Fibroblast of upper back skin (primary cell): ENCODE data around the gene TLX2.

Source experiments
- DNase-seq: peaks from one replicate; pipeline ENCODE4 v3.0.0-alpha.2; 2013

The TLX2 gene

GRCh38 chr2:74536166-74536950, 22.1 kb downstream of the TLX2 start:
- DNase-seq, result no peak

GRCh38 chr2:74537140-74537539, 22.9 kb downstream of the TLX2 start:
- DNase-seq, result no peak

DNA sequence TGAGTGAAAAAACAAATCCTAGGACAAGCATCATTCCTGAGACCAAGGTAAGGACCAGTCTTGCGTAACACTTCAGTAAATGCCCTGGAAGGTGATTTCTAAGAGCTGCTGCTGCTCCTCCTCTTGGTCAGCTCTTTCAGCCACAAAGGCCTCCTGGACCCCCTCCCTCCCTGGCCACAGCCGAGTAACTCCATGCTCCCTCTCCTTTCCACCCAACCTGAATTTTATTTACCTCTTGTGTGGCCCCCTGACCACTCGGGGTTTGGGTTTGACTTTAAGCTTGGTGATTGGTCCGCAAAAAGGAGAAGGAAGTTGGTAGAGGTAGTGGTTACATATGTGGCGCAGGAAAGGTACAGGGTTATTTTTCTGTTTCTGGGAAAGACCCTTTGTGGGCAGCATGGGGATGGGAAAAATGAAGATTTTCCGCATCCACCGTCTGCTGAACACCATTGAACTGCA, 24.7 kb downstream of the TLX2 start:
- DNase-seq, result no peak

DNA sequence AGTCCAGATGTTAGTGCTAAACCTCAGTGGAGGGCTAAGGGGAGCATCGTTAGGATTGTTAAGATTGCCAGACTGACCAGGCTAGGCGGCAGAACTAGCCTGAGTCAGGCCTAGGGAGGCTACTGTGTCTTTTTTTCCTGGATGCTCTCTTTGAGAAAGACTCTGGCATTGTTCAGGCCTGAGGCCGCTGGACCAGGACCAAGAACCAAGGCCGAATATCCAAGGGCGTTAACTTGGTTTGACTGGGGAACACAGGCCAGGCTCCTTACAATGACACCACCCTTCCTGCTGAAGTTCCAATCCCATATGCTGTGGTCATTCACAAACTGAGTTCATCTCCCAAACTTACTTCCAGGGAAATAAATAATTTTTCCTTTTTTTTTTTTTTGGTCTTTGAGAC, 26.0 kb downstream of the TLX2 start:
- no peak for DNase-seq

DNA sequence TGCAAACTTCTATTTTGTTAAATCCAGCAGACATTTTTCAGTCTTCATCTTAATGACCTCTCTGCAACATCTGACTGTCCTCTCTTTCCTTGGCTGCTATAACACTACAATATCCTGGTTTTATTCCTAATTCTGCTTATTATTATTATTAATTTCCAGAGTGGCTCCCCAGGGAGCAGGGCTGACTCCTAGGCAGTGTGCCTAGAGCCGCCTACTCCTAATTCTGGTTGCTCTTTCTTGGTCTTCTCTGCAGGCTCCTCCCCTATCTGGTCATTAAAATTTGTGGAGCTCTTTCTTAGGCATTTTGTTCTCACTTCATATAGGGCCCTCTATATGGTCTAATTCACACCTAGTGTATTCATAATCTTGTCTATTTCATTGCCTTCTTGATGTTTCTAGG, 28.7 kb downstream of the TLX2 start:
- DNase-seq, result no peak

DNA sequence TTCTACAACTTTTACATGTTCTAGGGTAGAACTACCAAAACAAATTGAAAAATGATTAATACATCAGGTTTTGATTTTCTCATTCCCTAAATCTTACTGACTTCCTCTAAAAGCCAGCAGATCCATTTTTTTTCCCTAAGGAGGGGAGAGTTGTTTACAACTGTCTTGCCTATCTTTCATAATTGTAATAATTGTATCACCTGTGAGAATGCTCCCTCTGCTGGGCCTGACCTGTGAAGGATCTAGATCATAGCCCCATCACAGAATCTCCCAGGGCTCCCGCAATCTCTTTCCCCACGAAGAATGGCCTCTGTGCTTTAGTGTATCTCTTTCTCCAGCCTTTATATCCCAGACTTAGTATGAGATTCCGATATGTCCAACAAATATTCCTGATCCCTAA, 30.4 kb downstream of the TLX2 start:
- no peak for DNase-seq

GRCh38 chr2:74546004-74546403, 31.8 kb downstream of the TLX2 start:
- no peak for DNase-seq

DNA sequence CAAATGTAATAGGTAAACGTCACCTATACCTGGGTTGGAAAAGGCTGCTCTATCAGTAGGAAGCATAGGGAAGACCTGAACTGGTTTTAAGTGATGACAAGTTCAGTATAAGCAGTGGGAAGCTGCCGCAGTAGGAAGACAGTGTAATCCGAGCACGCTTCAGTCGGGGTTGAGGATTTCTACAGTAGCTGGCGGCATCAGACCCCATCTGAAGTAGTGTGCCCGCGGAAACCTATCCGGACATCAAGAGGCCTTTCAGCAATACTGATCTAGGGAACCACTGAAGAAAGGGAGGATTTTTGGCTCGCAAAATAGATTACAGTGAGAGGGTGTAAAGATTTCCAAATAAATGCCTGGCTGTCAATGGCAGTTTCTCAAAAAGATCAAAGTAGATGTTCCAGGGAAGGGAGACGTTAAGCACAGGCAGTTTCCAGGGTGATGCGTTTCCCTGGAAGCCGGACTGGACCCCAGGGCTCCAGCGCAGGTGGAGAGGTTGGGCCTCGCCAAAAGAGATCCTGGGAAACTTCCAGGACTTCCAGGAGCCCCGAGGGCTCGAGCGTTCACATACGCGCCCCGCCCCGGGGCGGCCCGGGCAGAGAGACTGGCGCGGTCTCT, 34.1 kb downstream of the TLX2 start:
- no peak for DNase-seq

GRCh38 chr2:74548900-74549826, 34.9 kb downstream of the TLX2 start:
- peak; percentile 41 for DNase-seq

- no peak for DNase-seq
Measured at GRCh38 chr2:74550231-74550630, 36.0 kb downstream of the TLX2 start.

GRCh38 chr2:74551530-74551929, 37.3 kb downstream of the TLX2 start:
- DNase-seq, result no peak

DNA sequence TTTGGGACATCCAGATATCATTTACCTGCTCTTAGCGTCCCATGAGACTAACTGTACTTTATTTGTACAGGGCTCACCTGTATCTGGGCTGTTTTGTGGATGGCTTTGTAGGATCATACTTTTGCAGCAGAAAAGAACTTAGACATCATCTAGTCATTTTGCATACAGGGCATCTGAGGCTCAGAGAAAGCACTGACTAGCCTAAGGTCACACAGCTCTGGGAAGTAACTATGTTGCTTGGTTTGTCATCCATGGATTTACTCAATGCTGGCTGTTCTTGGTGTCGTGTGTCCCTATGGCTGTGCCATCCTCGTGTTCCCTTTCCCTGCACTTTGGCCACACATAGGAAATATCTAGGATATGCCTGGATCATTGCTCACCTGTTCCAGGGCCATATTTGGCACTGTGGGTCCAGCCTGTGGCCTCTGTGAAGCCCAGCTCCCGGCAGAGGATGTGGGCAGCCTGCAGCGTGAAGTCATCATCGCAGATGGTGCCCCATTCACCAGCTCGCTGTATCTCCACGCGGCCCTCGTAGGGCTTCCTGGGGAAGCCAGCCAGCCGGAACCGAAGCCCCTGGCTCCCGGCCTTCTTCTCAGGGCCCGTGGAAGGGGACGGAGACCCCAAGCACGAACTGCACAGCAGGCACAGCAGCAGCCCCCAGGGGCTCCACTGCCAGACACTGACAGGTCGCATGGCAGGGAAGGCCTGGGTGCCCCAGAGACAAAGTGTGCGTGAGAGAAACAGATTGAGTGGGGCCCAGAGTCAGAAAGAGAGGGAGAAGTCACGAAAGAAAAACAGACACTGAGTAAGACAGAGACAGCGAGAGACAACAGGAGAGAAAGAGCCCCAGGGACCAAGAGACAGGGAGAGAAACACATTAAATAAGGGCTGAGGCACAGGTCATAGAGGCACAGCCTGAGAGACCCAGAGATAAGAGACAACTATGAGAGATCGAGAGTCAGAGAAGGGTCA, 38.0 kb downstream of the TLX2 start:
- DNase-seq, result no peak

- no peak for DNase-seq
Measured at GRCh38 chr2:74552914-74553811, 38.9 kb downstream of the TLX2 start.

GRCh38 chr2:74553892-74554819, 39.9 kb downstream of the TLX2 start, which contains the start of the genes DOK1 and LOXL3:
TSS of gene DOK1 (plus strand) at chr2:74554720. CDS start at chr2:74554755, 35 bp downstream.
TSS of gene LOXL3 (minus strand) at chr2:74553942. CDS start at chr2:74552634, 1,308 bp downstream.
- DNase-seq, result peak; percentile 95

DNA sequence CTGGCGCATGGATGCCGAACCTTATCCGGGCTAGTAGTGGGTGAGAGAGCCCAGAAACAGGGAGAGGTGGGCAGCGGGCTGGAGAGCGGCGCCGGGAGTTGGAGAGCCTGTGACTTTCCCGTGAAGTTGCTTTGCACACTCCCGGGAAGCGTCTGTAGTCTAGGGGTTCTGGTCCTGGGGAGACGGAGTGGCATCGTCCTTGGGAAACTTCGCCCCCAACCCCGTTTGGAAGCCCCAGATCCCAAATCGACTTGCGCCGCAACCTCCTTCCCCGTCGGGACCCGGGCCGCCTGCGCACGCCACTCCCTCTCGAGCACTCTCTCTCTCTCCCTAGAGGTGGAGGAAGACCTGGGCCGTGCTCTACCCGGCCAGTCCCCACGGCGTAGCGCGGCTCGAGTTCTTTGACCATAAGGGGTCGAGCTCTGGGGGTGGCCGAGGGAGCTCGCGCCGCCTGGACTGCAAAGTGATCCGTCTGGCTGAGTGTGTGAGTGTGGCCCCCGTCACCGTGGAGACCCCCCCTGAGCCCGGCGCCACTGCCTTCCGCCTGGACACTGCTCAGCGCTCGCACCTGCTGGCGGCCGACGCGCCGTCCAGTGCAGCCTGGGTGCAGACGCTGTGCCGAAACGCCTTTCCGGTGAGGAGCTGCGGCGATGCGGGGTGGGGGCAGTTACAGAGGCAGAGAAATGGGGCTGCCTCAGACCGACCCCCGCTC, 40.7 kb downstream of the TLX2 start:
- no peak for DNase-seq

DNA sequence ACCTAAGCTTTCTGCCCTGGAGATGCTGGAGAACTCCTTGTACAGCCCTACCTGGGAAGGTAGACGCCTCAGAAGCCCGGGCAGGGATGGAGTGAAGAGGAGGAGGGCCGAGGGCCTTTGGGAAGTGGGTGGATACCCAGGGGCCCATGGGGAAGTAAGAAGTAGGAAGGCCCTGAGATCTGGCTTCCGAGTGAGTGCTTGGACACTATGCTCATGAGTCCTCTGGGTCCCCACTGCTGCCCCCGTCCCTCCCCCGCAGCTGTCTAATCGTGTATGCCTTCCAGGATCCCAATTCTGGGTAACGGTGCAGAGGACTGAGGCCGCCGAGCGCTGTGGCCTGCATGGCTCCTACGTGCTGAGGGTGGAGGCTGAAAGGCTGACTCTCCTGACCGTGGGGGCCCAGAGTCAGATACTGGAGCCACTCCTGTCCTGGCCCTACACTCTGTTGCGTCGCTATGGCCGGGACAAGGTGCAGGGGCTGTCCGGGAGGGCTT, 41.4 kb downstream of the TLX2 start:
- DNase-seq, result no peak

DNA sequence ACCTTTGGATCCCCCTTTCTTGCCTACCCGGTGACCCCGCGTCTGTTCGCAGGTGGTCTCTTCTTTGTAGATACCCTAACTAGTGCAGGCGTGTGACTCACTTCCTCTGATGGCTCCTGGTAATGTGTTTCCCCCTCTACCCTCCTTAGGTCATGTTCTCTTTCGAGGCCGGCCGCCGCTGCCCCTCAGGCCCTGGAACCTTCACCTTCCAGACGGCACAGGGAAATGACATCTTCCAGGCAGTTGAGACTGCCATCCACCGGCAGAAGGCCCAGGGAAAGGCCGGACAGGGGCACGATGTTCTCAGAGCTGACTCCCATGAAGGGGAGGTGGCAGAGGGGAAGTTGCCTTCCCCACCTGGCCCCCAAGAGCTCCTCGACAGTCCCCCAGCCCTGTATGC, 41.9 kb downstream of the TLX2 start:
- no peak for DNase-seq

GRCh38 chr2:74556831-74557370, 42.7 kb downstream of the TLX2 start:
- DNase-seq, result no peak
